ENCODE results near the gene CTDSPL. TPM values are rescaled to one million over a fixed set of nuclear protein-coding genes. Genes with fewer than 3 reads are reported as not detected.

CTDSPL gene
- total RNA-seq, 1 experiment from 2014 or later: 16.6 TPM

GRCh38 chr3:37907371-37907770 lies 45.7 kb downstream of the CTDSPL start:
- intact Hi-C loops (cut with micrococcal nuclease; ENCODE audit: unreplicated experiment) (no loop called here), in situ Hi-C loops (cut with HindIII; ENCODE audit: low pct_unique_long_range_greater_than_20kb, low sequenced_read_pairs) (no loop called here)
- ChIA-PET CTCF (no interaction called here), POLR2A (no interaction called here)
- H3K4me3 ChIP-seq (ENCODE audit: low read depth in 2 of 2, low read length in 2 of 2): no peak overlapping the region
- BruUV-seq (replicated peaks): no TSS peak
- H3K27ac ChIP-seq (ENCODE audit: low read length): no peak overlapping the region
- H3K27me3 ChIP-seq (ENCODE audit: control insufficient read depth, insufficient read depth, low read length): no peaks in the 10 kb centered on the region
- H3K9me3 ChIP-seq (ENCODE audit: control insufficient read depth, insufficient read depth, low read depth, low read length): no peaks in the 10 kb centered on the region
- DNase-seq (ENCODE audit: low read depth, low spot score) (no peak), ATAC-seq (no peak)
- TF ChIP-seq POLR2AphosphoS5 (IDR thresholded peaks at IDR 0.05; ENCODE audit: low read depth, low read length): no peak
- TF ChIP-seq, protein P1, sequence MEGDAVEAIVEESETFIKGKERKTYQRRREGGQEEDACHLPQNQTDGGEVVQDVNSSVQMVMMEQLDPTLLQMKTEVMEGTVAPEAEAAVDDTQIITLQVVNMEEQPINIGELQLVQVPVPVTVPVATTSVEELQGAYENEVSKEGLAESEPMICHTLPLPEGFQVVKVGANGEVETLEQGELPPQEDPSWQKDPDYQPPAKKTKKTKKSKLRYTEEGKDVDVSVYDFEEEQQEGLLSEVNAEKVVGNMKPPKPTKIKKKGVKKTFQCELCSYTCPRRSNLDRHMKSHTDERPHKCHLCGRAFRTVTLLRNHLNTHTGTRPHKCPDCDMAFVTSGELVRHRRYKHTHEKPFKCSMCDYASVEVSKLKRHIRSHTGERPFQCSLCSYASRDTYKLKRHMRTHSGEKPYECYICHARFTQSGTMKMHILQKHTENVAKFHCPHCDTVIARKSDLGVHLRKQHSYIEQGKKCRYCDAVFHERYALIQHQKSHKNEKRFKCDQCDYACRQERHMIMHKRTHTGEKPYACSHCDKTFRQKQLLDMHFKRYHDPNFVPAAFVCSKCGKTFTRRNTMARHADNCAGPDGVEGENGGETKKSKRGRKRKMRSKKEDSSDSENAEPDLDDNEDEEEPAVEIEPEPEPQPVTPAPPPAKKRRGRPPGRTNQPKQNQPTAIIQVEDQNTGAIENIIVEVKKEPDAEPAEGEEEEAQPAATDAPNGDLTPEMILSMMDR (IDR thresholded peaks at IDR 0.05): no peak
- TF ChIP-seq SIN3A (IDR thresholded peaks at IDR 0.05; ENCODE audit: borderline replicate concordance, insufficient read depth, low read depth, low read length): no peak
- no peak for TF ChIP-seq TCF7L2 (IDR thresholded peaks at IDR 0.05; ENCODE audit: low read depth, low read length)
- TF ChIP-seq, protein P2, sequence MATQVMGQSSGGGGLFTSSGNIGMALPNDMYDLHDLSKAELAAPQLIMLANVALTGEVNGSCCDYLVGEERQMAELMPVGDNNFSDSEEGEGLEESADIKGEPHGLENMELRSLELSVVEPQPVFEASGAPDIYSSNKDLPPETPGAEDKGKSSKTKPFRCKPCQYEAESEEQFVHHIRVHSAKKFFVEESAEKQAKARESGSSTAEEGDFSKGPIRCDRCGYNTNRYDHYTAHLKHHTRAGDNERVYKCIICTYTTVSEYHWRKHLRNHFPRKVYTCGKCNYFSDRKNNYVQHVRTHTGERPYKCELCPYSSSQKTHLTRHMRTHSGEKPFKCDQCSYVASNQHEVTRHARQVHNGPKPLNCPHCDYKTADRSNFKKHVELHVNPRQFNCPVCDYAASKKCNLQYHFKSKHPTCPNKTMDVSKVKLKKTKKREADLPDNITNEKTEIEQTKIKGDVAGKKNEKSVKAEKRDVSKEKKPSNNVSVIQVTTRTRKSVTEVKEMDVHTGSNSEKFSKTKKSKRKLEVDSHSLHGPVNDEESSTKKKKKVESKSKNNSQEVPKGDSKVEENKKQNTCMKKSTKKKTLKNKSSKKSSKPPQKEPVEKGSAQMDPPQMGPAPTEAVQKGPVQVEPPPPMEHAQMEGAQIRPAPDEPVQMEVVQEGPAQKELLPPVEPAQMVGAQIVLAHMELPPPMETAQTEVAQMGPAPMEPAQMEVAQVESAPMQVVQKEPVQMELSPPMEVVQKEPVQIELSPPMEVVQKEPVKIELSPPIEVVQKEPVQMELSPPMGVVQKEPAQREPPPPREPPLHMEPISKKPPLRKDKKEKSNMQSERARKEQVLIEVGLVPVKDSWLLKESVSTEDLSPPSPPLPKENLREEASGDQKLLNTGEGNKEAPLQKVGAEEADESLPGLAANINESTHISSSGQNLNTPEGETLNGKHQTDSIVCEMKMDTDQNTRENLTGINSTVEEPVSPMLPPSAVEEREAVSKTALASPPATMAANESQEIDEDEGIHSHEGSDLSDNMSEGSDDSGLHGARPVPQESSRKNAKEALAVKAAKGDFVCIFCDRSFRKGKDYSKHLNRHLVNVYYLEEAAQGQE (IDR thresholded peaks at IDR 0.05; ENCODE audit: insufficient read depth in 1 of 2, low read depth in 2 of 2, low read length in 1 of 2): no peak
- no peaks in the 10 kb centered on the region for H3K36me3 ChIP-seq (ENCODE audit: control insufficient read depth, insufficient read depth, low read length)
- no peaks in the 10 kb centered on the region for H3K4me1 ChIP-seq (ENCODE audit: control insufficient read depth, insufficient read depth, low read length)

DNA sequence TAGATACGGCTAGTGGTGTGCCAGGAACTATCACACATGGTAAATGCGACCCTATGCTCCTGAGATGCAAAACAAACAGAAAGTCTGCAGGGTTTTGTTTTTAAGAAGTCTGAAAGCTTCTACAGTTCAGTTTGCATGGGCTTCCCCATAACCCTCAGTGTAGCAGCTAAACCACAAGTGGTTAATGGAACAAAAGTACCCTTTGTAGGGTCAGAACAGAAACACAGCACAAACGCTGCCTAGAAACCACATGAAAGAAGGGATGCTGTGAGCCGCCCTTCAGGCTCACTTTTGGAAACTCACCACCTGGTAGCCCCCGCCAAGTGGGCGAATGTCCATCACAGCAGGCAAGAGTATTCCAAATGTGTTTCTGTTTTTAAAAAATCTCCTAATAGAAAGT lies 46.2 kb downstream of the CTDSPL start:
- DNase-seq (ENCODE audit: low read depth, low spot score): no peak
- Histone ChIP-seq H3K27me3 (ENCODE audit: control insufficient read depth, insufficient read depth, low read length) (no peaks in the 10 kb centered on the region), H3K27ac (ENCODE audit: low read length) (no peak overlapping the region), H3K4me1 (ENCODE audit: control insufficient read depth, insufficient read depth, low read length) (no peaks in the 10 kb centered on the region), H3K9me3 (ENCODE audit: control insufficient read depth, insufficient read depth, low read depth, low read length) (no peaks in the 10 kb centered on the region), H3K4me3 (ENCODE audit: low read depth in 2 of 2, low read length in 2 of 2) (no peak overlapping the region), H3K36me3 (ENCODE audit: control insufficient read depth, insufficient read depth, low read length) (no peaks in the 10 kb centered on the region)
- intact Hi-C loops (cut with micrococcal nuclease; ENCODE audit: unreplicated experiment): no loop called here
- no TSS peak for BruUV-seq (replicated peaks)
- TF ChIP-seq TCF7L2 (IDR thresholded peaks at IDR 0.05; ENCODE audit: low read depth, low read length) (no peak), POLR2AphosphoS5 (IDR thresholded peaks at IDR 0.05; ENCODE audit: low read depth, low read length) (no peak), SIN3A (IDR thresholded peaks at IDR 0.05; ENCODE audit: borderline replicate concordance, insufficient read depth, low read depth, low read length) (no peak)
- TF ChIP-seq, protein P2 (IDR thresholded peaks at IDR 0.05; ENCODE audit: insufficient read depth in 1 of 2, low read depth in 2 of 2, low read length in 1 of 2): no peak
- TF ChIP-seq, protein P1 (IDR thresholded peaks at IDR 0.05): no peak
- no peak; the same call in 1 of the 2 replicates for ATAC-seq
- in situ Hi-C loops (cut with HindIII; ENCODE audit: low pct_unique_long_range_greater_than_20kb, low sequenced_read_pairs): no loop called here
- ChIA-PET POLR2A (no interaction called here), CTCF (no interaction called here)
